Umbilical cord (tissue), 2 donors: ENCODE measurements around the gene EEF2. TPM values are rescaled to one million over a fixed set of nuclear protein-coding genes. Genes with fewer than 3 reads are reported as not detected.
"Not testable (repeated sequence)": the region's sequence is repeated elsewhere in the genome, so short reads cannot be mapped to it uniquely, and the experiment has no call there.

Experiments used
- DNase-seq: peaks from one replicate; pipeline ENCODE4 v3.0.0-alpha.2; 2015; ENCODE audit warnings: low spot score
- total RNA-seq: library from RNA; depleted of rRNA; stranded (reverse); fragments of >200 nt; gene quantifications from one replicate; pipeline ENCODE4 v1.2.3, GENCODE V29; 2014; ENCODE audit warnings: low replicate concordance; ENCODE audit not compliant: insufficient read depth

The EEF2 gene
- total RNA-seq, 1 donor from 2014 or later = 2,474 TPM

GRCh38 chr19:3949294-3949693, 36.0 kb downstream of the EEF2 start:
- DNase-seq = no peak

GRCh38 chr19:3947316-3947933, 37.8 kb downstream of the EEF2 start:
- not testable (repeated sequence) for DNase-seq

- no peak for DNase-seq
These were observed 39.4 kb downstream of the EEF2 start for GRCh38 chr19:3945838-3946237.

- no peak for DNase-seq
These were observed 41.1 kb downstream of the EEF2 start for GRCh38 chr19:3944018-3944721.

GRCh38 chr19:3942790-3943409, 42.4 kb downstream of the EEF2 start:
- no peak for DNase-seq

- DNase-seq = not testable (repeated sequence)
These were observed 46.8 kb downstream of the EEF2 start for GRCh38 chr19:3938300-3938950.

- DNase-seq = no peak
These were observed 48.5 kb downstream of the EEF2 start for GRCh38 chr19:3936506-3937442.

- no peak for DNase-seq
These were observed 52.1 kb downstream of the EEF2 start, which contains the start of gene NMRK2 for GRCh38 chr19:3932931-3933810. NMRK2 (plus strand) TSS chr19:3933069; CDS start chr19:3933672, 603 bp downstream.

- DNase-seq = no peak
These were observed 54.2 kb downstream of the EEF2 start for GRCh38 chr19:3931041-3931440.

Other genes starting within 250 kb of the EEF2 start
- gene APBA3, start 223.8 kb downstream of the EEF2 start, total RNA-seq = 33.2 TPM
- 29.4 TPM for gene MRPL54, start 222.8 kb downstream of the EEF2 start, total RNA-seq
- gene RAX2, start 213.2 kb downstream of the EEF2 start, total RNA-seq = 0.96 TPM
- 0.96 TPM for gene MATK, start 199.1 kb downstream of the EEF2 start, total RNA-seq
- 0.96 TPM for gene ZFR2, start 116.4 kb downstream of the EEF2 start, total RNA-seq
- 0.24 TPM for gene ATCAY, start 104.8 kb downstream of the EEF2 start, total RNA-seq
- not detected for gene NMRK2, start 52.4 kb downstream of the EEF2 start, total RNA-seq
- gene DAPK3, start 14.4 kb downstream of the EEF2 start, total RNA-seq = 87.2 TPM
- gene PIAS4, start 22.3 kb upstream of the EEF2 start, total RNA-seq = 11.6 TPM
- gene ZBTB7A, start 81.4 kb upstream of the EEF2 start, total RNA-seq = 16.9 TPM
- gene MAP2K2, start 138.7 kb upstream of the EEF2 start, total RNA-seq = 72.5 TPM
- not detected for gene CREB3L3, start 168.2 kb upstream of the EEF2 start, total RNA-seq
- 2.2 TPM for gene SIRT6, start 197.1 kb upstream of the EEF2 start, total RNA-seq
- gene ANKRD24, start 197.2 kb upstream of the EEF2 start, total RNA-seq = 1.4 TPM
- gene EBI3, start 244.1 kb upstream of the EEF2 start, total RNA-seq = not detected